ENCODE data around the gene ADAM19.

ADAM19 gene

GRCh38 chr5:157547941-157548512 lies 27.5 kb downstream of the ADAM19 start:
- no peak overlapping the region for H3K27ac ChIP-seq (ENCODE audit: low read depth, low read length)
- H3K36me3 ChIP-seq (ENCODE audit: control insufficient read depth, insufficient read depth, low read length): no peaks in the 10 kb centered on the region; the same call in 1 of the 2 replicates
- no peaks in the 10 kb centered on the region for H3K27me3 ChIP-seq (ENCODE audit: control insufficient read depth, insufficient read depth, low read length)
- H3K4me3 ChIP-seq (ENCODE audit: low read depth, low read length): no peak overlapping the region
- H3K4me1 ChIP-seq (ENCODE audit: control insufficient read depth, insufficient read depth, low read length): peaks cover 8% of the 10 kb centered on the region; the same call in 1 of the 2 replicates
- no peaks in the 10 kb centered on the region for H3K9me3 ChIP-seq (ENCODE audit: control insufficient read depth, insufficient read depth, low read depth, low read length)
- H3K9ac ChIP-seq (ENCODE audit: low read length): no peak overlapping the region

- no peak overlapping the region for H3K9ac ChIP-seq (ENCODE audit: low read length)
- H3K4me1 ChIP-seq (ENCODE audit: control insufficient read depth, insufficient read depth, low read length): peaks cover 11% of the 10 kb centered on the region
- no peaks in the 10 kb centered on the region for H3K27me3 ChIP-seq (ENCODE audit: control insufficient read depth, insufficient read depth, low read length)
- H3K9me3 ChIP-seq (ENCODE audit: control insufficient read depth, insufficient read depth, low read depth, low read length): no peaks in the 10 kb centered on the region
- no peak overlapping the region; the same call in 1 of the 2 replicates for H3K27ac ChIP-seq (ENCODE audit: low read depth, low read length)
- no peaks in the 10 kb centered on the region; the same call in 1 of the 2 replicates for H3K36me3 ChIP-seq (ENCODE audit: control insufficient read depth, insufficient read depth, low read length)
- no peak overlapping the region for H3K4me3 ChIP-seq (ENCODE audit: low read depth, low read length)
Observed at GRCh38 chr5:157546456-157547100, 29.0 kb downstream of the ADAM19 start.

DNA sequence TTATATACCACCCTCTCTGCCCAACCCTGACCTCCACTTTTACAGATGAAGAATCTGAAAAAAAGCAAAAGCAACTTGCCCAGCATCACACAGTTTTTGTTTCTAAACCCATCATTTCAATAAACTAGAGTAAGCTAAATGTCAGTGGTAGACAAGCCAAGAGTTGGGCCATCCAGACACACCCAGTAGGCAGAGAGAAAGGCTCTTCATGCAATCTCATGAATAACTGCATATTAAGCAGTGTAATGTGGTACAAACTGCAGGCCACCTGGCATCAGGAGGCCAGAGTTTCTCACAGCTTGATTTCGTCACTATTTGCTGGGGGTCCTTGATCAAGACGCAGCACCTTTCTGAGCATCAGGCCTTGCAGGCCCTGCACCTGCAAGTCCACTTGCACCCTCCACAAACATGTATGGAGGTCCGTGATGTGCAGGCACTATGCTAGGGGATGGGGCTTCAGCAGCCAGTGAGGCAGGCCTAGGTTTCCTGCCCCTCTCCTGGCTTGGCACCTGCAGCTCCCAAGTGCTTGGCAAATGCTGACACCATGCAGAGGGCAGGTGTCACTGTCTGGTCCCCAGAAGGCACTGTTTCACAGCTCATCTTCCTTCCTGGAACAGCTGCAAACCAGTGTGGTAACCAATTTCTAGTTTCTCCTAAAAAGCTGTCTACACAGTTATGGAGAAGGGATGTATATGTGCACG lies 29.8 kb downstream of the ADAM19 start:
- Histone ChIP-seq H3K27me3 (ENCODE audit: control insufficient read depth, insufficient read depth, low read length) (no peaks in the 10 kb centered on the region), H3K9me3 (ENCODE audit: control insufficient read depth, insufficient read depth, low read depth, low read length) (no peaks in the 10 kb centered on the region), H3K27ac (ENCODE audit: low read depth, low read length) (no peak overlapping the region), H3K36me3 (ENCODE audit: control insufficient read depth, insufficient read depth, low read length) (no peaks in the 10 kb centered on the region; the same call in 1 of the 2 replicates), H3K9ac (ENCODE audit: low read length) (no peak overlapping the region), H3K4me3 (ENCODE audit: low read depth, low read length) (no peak overlapping the region), H3K4me1 (ENCODE audit: control insufficient read depth, insufficient read depth, low read length) (peaks cover 19% of the 10 kb centered on the region)

GRCh38 chr5:157544623-157544989 lies 31.0 kb downstream of the ADAM19 start:
- no peak overlapping the region for H3K9ac ChIP-seq (ENCODE audit: low read length)
- no peak overlapping the region for H3K4me3 ChIP-seq (ENCODE audit: low read depth, low read length)
- H3K36me3 ChIP-seq (ENCODE audit: control insufficient read depth, insufficient read depth, low read length): no peaks in the 10 kb centered on the region; the same call in 1 of the 2 replicates
- H3K9me3 ChIP-seq (ENCODE audit: control insufficient read depth, insufficient read depth, low read depth, low read length): no peaks in the 10 kb centered on the region
- no peak overlapping the region for H3K27ac ChIP-seq (ENCODE audit: low read depth, low read length)
- no peaks in the 10 kb centered on the region for H3K27me3 ChIP-seq (ENCODE audit: control insufficient read depth, insufficient read depth, low read length)
- H3K4me1 ChIP-seq (ENCODE audit: control insufficient read depth, insufficient read depth, low read length): peaks cover 19% of the 10 kb centered on the region

GRCh38 chr5:157543825-157544622 lies 31.6 kb downstream of the ADAM19 start:
- H3K27ac ChIP-seq (ENCODE audit: low read depth, low read length): no peak overlapping the region
- no peak overlapping the region for H3K9ac ChIP-seq (ENCODE audit: low read length)
- no peak overlapping the region for H3K4me3 ChIP-seq (ENCODE audit: low read depth, low read length)
- H3K9me3 ChIP-seq (ENCODE audit: control insufficient read depth, insufficient read depth, low read depth, low read length): no peaks in the 10 kb centered on the region
- peaks cover 15% of the 10 kb centered on the region for H3K4me1 ChIP-seq (ENCODE audit: control insufficient read depth, insufficient read depth, low read length)
- H3K27me3 ChIP-seq (ENCODE audit: control insufficient read depth, insufficient read depth, low read length): no peaks in the 10 kb centered on the region
- H3K36me3 ChIP-seq (ENCODE audit: control insufficient read depth, insufficient read depth, low read length): no peaks in the 10 kb centered on the region; the same call in 1 of the 2 replicates

GRCh38 chr5:157542282-157543000 lies 33.1 kb downstream of the ADAM19 start:
- H3K9ac ChIP-seq (ENCODE audit: low read length): no peak overlapping the region
- H3K36me3 ChIP-seq (ENCODE audit: control insufficient read depth, insufficient read depth, low read length): peaks cover 4% of the 10 kb centered on the region; the same call in 1 of the 2 replicates
- no peak overlapping the region for H3K4me3 ChIP-seq (ENCODE audit: low read depth, low read length)
- peaks cover 15% of the 10 kb centered on the region; the same call in 1 of the 2 replicates for H3K4me1 ChIP-seq (ENCODE audit: control insufficient read depth, insufficient read depth, low read length)
- H3K9me3 ChIP-seq (ENCODE audit: control insufficient read depth, insufficient read depth, low read depth, low read length): no peaks in the 10 kb centered on the region
- no peaks in the 10 kb centered on the region for H3K27me3 ChIP-seq (ENCODE audit: control insufficient read depth, insufficient read depth, low read length)
- no peak overlapping the region for H3K27ac ChIP-seq (ENCODE audit: low read depth, low read length)

DNA sequence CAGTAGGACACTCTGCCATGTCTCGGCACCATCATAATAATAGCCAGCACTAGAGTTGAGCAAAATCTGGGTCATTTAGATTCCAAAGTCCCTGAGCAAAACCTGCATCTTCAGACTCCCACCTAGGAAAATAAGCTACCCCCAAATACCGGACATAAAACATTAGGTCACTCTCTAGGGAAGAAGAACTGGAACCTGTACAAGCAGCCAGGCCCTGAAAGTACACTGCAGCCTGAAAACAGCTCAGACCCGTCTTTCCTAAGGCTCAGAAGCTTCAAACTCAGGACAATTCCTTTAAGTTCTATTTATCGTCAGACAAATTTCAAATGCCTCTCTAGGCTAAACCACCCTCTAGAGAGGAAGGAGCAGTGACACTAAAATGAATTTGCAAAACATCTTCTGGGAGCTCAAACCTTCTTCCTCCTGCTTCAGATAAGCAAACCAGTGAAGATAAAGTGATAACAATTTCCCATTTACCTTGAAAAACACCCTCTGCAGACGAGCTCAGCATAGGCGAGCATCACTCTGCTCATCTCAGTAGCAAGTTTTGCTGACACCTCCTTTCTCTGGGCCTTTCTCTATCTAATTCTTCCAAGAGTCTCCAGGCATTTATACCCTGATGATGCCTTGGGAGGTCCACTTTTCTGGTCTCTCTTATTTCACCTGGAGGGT lies 34.0 kb downstream of the ADAM19 start:
- Histone ChIP-seq H3K36me3 (ENCODE audit: control insufficient read depth, insufficient read depth, low read length) (peaks cover 13% of the 10 kb centered on the region), H3K9ac (ENCODE audit: low read length) (no peak overlapping the region), H3K4me3 (ENCODE audit: low read depth, low read length) (no peak overlapping the region), H3K4me1 (ENCODE audit: control insufficient read depth, insufficient read depth, low read length) (peaks cover 15% of the 10 kb centered on the region; the same call in 1 of the 2 replicates), H3K27me3 (ENCODE audit: control insufficient read depth, insufficient read depth, low read length) (no peaks in the 10 kb centered on the region), H3K9me3 (ENCODE audit: control insufficient read depth, insufficient read depth, low read depth, low read length) (no peaks in the 10 kb centered on the region), H3K27ac (ENCODE audit: low read depth, low read length) (no peak overlapping the region)

DNA sequence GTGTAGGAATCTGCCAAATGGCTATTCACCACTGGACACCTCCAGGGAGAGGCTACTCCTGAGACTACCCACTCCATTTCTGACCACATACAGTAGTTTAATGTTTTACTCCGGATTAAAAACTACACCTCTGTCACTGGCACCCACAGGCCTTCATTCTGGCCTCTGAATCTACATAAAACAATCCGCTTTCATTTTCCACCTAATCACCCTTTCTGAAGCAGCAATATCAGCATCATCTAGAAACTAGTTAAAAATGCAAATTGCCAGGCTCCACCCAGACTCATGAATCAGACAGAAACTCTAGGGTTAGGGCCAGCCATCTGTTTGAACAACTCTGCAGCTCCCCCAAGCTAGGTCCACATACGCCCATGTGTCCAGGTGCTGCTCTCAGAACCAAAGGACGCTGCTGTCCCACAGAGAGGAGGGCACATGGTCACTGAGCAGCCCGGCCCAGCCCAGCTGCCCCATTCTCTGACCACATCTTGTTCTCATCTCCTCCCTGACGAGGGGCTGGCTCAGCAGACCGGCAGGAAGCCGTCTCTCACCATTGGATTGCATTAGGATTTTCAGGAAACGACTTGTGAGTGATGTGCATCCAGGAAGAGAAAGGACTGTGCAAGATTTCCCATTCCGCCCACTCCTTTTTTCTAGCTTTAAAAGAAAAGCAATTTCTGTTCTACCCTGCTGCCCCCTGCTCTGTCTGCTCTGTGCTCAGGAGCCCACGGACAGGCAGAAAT lies 34.7 kb downstream of the ADAM19 start:
- Histone ChIP-seq H3K9me3 (ENCODE audit: control insufficient read depth, insufficient read depth, low read depth, low read length) (no peaks in the 10 kb centered on the region), H3K27ac (ENCODE audit: low read depth, low read length) (peak overlapping the region; percentile 9; the same call in 1 of the 2 replicates), H3K4me1 (ENCODE audit: control insufficient read depth, insufficient read depth, low read length) (peaks cover 15% of the 10 kb centered on the region; the same call in 1 of the 2 replicates), H3K27me3 (ENCODE audit: control insufficient read depth, insufficient read depth, low read length) (no peaks in the 10 kb centered on the region), H3K4me3 (ENCODE audit: low read depth, low read length) (no peak overlapping the region), H3K36me3 (ENCODE audit: control insufficient read depth, insufficient read depth, low read length) (peaks cover 16% of the 10 kb centered on the region), H3K9ac (ENCODE audit: low read length) (no peak overlapping the region)

- Histone ChIP-seq H3K36me3 (ENCODE audit: control insufficient read depth, insufficient read depth, low read length) (peaks cover 21% of the 10 kb centered on the region), H3K9ac (ENCODE audit: low read length) (no peak overlapping the region), H3K27ac (ENCODE audit: low read depth, low read length) (no peak overlapping the region; the same call in 1 of the 2 replicates), H3K4me1 (ENCODE audit: control insufficient read depth, insufficient read depth, low read length) (peaks cover 15% of the 10 kb centered on the region; the same call in 1 of the 2 replicates), H3K4me3 (ENCODE audit: low read depth, low read length) (no peak overlapping the region), H3K27me3 (ENCODE audit: control insufficient read depth, insufficient read depth, low read length) (no peaks in the 10 kb centered on the region), H3K9me3 (ENCODE audit: control insufficient read depth, insufficient read depth, low read depth, low read length) (no peaks in the 10 kb centered on the region)
Observed at GRCh38 chr5:157540124-157540523, 35.5 kb downstream of the ADAM19 start.

Measured in HUES6 (cell line).